IPS-NIHi7 (cell line): ENCODE measurements around the gene PRKD2.
"Not testable (repeated sequence)": the region's sequence is repeated elsewhere in the genome, so short reads cannot be mapped to it uniquely, and the experiment has no call there.

Experiments
- DNase-seq: peaks from one replicate; pipeline ENCODE4 v3.0.0; 2012; ENCODE audit warnings: mixed read lengths; ENCODE audit errors: extremely low spot score

The PRKD2 gene

GRCh38 chr19:46717034-46717715 is at the start of gene PRKD2:
TSS of gene PRKD2 (minus strand) at chr19:46717114. CDS start at chr19:46716370, 744 bp downstream.
- peak; percentile 96 for DNase-seq

- DNase-seq, result no peak
Measured at GRCh38 chr19:46764817-46765291, 47.9 kb upstream of the PRKD2 start.

- no peak for DNase-seq
Measured at GRCh38 chr19:46762245-46762890, 45.5 kb upstream of the PRKD2 start.

GRCh38 chr19:46761418-46761831 is 44.5 kb upstream of the PRKD2 start:
- DNase-seq, result no peak

GRCh38 chr19:46760897-46761296 is 44.0 kb upstream of the PRKD2 start:
- not testable (repeated sequence) for DNase-seq

GRCh38 chr19:46760363-46760762 is 43.4 kb upstream of the PRKD2 start:
- DNase-seq, result no peak

GRCh38 chr19:46759817-46760333 is 43.0 kb upstream of the PRKD2 start:
- peak; percentile 12 for DNase-seq

GRCh38 chr19:46759206-46759605 is 42.3 kb upstream of the PRKD2 start:
- no peak for DNase-seq

GRCh38 chr19:46756544-46756888 is 39.6 kb upstream of the PRKD2 start:
- DNase-seq, result no peak

- DNase-seq, result no peak
Measured at GRCh38 chr19:46755853-46756543, 39.1 kb upstream of the PRKD2 start.

- no peak for DNase-seq
Measured at GRCh38 chr19:46755077-46755852, 38.4 kb upstream of the PRKD2 start.

- DNase-seq, result peak; percentile 77
Measured at GRCh38 chr19:46753420-46754155, 36.7 kb upstream of the PRKD2 start.

GRCh38 chr19:46748325-46749109 is 31.6 kb upstream of the PRKD2 start:
- DNase-seq, result peak; percentile 71

GRCh38 chr19:46746281-46747057 is 29.6 kb upstream of the PRKD2 start, which contains the start of gene STRN4:
TSS of gene STRN4 (minus strand) at chr19:46746450. CDS start at chr19:46746430, 20 bp downstream.
- peak; percentile 89 for DNase-seq

GRCh38 chr19:46745521-46746280 is 28.8 kb upstream of the PRKD2 start, which contains the start of gene FKRP:
TSS of gene FKRP (plus strand) at chr19:46746057. CDS start at chr19:46755451, 9,394 bp downstream.
- peak; percentile 55 for DNase-seq

- no peak for DNase-seq
Measured at GRCh38 chr19:46745030-46745429, 28.1 kb upstream of the PRKD2 start.

GRCh38 chr19:46744005-46744691 is 27.2 kb upstream of the PRKD2 start:
- no peak for DNase-seq
